NCI-H1930 (cell line): ENCODE measurements around the gene DNASE2.

Source experiments
- DNase-seq, 2 experiments: peaks; one replicate each; lab custom pipeline; 2025; lab: John Stamatoyannopoulos, UW

DNASE2 gene

DNA sequence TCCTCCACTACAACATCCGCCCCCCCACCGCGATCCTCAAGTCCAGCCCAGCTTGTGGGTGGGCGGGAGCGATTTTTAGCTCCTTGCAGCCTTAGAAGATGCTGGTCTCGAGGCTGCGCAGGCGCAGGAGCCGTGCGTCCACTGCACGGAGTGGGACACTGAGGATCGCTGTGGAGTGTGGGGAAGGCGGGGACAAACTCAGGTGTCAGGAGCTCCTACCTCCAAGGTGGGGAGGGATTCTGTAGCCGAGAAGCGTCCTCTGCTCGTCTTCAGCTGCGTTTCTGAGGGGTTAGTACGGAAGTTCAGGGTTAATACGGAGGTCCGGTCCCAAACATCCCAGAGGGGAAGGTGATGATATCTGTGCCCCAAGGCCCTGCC lies 46.7 kb downstream of the DNASE2 start, which contains the start of gene RTBDN:
TSS of gene RTBDN (minus strand) at position 14 of the 378 bp plus-strand sequence. CDS start 4,600 bp downstream, outside the sequence.
- DNase-seq, result no peak

DNA sequence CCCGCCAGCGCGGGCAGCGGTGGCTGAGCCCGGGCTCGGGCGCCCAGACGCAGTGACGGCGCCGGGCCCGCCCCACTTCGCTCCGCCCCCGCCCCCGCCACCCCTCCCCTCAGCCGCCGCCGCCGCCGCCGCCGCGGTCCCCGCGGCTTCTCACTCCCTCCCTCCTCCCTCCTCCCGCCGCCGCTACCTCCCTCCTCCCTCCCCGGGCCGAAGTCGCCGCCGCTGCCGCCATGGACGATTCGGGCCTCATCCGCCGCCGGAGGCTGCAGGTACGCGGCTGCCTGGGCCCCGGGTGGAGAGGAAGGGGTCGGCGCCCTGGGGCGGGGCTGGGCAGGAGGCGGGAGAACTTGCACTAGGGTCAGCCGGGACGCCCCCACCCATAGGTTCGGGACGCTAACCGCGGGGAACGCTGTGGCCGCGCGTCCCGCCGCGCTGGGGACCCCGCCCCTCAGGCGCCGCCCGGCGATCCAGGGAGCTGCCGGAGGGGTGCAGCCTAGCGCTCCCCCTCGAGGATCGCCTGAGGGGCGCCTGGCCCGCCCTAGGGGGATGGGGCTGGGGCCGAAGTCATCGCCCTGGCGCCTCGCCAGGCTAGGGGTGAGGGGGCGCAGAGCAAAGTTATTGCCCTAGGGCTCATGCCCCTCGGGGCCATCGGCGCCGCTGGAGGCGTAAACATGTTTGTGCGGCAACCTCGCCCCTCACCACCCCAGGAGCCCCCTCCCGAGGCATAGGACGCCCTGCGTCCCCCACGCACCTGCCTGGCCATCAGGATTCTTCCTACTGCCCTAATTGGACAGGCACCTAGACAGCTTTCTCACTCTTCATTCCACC lies 47.3 kb downstream of the DNASE2 start:
- peak; percentile 32 to 49 for DNase-seq

DNA sequence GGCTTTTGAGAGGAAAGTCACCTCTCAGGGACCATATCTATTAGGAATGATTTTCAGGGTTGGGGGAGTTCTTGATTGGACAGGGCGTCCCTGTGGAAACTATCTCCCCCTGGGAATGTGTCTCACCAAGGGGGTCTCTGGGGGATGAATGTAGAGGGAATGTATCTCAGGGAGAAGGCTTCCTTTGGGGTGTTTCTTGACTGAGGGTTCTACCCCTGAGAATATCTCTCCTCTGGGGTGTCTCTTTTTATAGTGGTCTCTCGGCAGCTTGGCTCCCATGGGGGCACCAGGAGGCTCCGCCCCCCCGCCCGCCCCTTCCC lies 47.9 kb downstream of the DNASE2 start:
- DNase-seq, result no peak

DNA sequence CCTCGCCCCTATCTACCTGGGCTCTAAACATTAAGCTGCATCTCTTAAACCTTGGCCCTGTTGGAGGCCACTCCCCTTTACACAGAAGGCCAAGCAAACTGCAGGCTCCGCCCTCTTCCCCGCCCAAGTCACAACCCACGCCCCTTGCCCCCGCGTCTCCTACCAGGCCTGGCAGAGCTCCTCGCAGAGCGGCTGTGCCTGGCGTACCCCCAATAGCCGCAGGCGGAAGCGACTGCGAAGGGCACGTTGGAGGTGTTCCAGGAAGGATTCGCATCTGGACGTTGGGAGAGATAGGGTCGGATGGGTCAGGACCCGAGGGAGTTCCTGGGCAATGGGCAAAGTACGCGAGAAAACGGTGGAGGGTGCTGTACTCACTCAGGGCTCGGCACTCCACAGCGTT lies 52.8 kb downstream of the DNASE2 start:
- DNase-seq, result no peak

DNA sequence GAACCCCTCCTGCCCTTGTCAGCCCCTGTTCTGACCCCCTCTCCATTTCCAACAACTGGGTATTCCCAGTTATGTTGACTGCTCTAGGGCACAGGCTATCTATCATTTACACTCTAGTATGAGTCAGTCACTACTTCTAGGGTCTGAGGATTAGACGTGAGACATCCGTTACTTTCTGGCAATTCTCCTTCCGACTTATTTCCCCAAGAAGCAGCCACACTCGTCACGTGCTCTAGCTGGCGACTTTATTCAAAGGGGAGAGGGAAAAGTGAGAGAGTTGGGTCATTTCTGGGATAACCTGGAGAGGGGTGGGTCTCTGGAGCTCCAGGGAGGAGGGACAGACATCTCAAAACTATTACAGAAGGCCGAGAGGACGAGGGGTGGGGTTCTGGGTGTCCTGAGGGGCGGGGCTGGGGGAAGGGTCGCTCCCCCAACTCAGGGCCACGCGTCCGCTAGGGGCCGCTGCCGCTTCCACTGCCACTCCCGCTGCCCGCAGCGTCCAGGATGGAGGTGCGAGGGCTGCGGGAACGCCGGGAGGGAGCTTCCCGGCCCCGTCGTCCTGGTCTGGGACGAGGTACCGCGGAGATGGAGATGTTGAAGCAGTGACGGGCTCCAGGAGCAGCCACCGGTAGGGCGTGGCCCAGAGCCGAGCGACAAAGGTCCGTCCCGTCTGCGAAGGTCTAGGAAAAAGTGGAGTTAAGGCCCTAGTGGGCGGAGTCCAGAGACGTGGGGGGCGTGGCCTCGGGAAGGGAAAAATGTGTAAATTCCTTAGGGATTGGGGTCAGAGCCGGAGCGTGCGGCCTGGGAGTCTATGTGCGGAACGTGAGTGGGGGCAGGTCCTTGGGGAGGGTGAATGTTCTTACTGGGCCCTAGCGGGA lies 55.8 kb downstream of the DNASE2 start:
- DNase-seq, result peak; percentile 52 to 62
